HG03135 (cell line): ENCODE data around the gene HMX2.

Source experiments
- ATAC-seq: cut with Tn5 transposase; IDR thresholded peaks from one replicate; pipeline ENCODE4 v1.9.1; 2021; ENCODE audit warnings: mild to moderate bottlenecking, moderate library complexity; ENCODE audit not compliant: unreplicated experiment

HMX2 gene, protein sequence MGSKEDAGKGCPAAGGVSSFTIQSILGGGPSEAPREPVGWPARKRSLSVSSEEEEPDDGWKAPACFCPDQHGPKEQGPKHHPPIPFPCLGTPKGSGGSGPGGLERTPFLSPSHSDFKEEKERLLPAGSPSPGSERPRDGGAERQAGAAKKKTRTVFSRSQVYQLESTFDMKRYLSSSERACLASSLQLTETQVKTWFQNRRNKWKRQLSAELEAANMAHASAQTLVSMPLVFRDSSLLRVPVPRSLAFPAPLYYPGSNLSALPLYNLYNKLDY

DNA sequence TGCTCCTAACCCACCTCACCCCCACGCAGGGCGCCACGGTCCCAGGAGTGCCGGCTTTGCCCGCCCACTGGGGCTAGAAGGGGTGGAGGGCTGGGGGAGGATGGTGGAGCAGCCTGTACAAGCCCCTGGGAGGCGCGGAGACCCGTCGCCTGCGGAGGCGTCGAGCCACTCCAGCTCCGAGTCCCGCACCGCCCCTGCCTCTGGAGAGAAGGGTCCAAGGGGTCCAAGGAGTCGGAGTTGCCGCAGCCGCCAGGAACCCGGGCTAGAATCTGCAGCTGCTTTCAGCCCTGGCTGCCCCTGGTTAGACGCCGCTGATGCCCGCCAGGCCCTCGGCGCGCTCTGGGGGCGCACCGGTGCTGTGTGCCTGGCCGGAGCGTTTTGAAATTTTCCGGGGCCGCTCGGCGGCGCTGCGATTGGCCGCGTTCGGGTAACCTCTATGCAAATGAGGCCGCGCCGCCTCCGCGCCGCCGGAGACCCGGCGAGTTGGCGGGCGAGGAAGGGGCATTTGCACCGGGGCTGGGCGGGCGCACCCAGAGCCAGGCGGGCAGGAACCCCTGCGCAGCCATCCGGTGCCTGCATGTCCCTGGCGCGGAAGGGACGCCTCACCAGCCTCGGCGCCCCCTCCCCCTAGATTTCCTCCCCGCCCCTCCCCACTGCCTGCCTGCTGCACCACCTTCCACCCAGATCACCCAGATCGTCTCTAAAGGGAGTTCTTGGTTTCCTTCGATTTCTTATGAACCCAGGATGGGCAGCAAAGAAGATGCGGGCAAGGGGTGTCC lies at the start of gene HMX2:
TSS of gene HMX2 (plus strand) at position 502 of the 779 bp plus-strand sequence. CDS start at position 745, 243 bp downstream.
- no peak for ATAC-seq

DNA sequence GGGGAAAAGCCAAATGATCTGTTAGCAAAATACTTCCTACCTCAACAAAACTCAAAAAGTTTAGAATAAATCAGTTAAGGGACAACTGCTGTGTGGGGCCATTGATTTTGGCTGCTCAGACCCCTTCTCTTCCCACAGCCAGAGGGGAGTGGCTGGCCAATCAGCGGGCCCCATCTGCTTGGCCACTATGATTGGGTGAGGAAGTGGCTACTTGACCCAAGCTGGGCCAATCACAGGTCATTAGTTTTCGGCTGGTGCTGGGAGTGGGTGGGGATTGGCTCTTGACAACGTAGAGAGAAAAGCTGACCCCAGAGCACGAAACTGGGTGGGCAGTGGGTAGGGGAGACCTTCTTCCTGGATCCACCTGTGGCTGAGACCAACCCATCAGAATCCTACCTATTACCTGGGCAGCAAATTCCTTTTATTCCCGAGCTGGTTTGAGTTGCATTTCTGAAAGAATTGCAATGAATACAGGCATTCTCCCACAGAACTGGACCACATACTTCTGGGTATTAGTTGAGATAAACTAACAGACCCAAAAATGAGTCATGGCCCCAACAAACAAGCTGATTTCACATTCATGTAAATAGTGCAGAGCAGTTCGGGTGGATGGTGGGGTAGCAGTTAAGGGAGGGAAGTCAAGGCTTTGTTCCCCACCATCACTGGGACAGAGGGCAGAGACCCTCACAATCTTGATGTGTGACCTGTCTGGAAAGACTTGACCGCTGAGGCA lies 47.7 kb upstream of the HMX2 start:
- ATAC-seq = no peak

DNA sequence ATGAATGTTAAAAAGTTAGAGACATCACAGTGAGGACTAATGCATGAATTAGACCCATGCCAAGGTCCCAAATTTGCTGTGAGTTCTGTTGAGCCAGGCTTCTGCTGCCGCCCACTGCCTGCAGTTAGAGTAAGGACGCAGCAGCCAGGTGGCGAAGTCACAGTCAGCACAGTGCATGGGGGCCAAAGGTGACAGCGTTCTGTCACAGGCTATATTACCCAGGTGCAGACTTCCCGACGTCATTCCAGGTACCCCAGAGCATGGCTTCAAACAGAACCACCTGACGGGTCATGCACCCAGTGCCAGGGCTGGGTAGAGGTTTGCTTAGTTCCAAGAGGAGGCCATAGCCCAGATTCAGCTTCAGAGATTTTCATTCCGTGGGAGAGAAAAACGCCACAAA lies 46.1 kb upstream of the HMX2 start:
- no peak for ATAC-seq

DNA sequence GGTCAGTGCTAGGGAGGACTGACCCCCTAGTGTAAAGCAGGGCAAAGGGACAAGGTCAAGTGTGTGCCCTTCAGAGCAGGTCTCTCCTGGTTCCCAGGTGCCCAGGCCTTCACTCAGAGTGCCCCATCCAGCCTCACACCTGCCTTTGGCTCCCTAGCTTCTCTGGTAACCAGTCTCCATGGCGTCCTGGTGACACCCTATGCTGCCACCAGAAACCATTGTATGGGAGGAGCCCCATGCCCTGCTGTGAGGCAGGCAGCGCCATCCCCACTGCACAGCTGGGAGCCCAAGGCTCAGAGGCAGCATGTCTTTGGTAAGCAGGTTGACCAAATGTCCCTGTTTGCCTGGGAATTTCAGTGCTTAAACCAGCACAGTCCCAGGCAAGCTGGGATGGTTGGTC lies 45.3 kb upstream of the HMX2 start:
- ATAC-seq = no peak

DNA sequence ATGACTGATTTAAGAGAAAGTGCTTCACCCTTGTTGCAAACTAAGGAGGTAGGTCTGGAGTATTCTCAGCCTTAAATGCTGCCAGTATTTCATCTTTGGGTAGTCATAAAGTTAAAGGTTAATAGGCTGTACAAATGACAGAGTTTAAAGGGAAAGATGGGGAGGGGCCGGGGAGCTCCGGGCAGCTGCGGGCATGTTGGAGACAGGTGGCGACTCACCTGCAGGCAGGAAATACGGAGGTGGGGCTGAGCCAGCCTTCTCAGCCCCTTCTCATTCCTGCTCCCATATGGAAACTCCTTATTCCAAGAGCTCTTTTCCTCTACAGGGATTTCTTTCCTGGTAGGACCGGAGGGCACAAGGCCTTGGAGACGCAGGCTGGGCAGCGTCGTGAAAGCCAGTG lies 44.0 kb upstream of the HMX2 start:
- no peak for ATAC-seq

DNA sequence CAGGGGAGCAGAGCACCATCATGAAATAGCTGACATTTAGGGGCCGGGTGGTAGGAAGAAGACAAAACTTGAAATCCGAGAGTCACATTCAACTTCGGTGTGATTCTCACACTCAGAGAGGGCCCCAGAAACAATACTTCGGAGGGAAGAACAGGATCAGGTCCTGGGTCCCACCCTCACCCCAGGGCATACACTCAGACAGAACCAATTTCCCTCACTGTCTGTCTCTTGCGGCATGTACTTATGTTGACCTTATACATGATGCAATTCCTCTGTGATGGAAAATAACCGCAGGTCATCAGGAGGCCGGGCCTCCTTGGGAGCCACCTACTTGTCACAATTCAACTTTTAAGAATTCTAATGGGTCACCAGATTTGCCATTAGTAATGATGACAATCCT lies 38.5 kb upstream of the HMX2 start:
- ATAC-seq = no peak

DNA sequence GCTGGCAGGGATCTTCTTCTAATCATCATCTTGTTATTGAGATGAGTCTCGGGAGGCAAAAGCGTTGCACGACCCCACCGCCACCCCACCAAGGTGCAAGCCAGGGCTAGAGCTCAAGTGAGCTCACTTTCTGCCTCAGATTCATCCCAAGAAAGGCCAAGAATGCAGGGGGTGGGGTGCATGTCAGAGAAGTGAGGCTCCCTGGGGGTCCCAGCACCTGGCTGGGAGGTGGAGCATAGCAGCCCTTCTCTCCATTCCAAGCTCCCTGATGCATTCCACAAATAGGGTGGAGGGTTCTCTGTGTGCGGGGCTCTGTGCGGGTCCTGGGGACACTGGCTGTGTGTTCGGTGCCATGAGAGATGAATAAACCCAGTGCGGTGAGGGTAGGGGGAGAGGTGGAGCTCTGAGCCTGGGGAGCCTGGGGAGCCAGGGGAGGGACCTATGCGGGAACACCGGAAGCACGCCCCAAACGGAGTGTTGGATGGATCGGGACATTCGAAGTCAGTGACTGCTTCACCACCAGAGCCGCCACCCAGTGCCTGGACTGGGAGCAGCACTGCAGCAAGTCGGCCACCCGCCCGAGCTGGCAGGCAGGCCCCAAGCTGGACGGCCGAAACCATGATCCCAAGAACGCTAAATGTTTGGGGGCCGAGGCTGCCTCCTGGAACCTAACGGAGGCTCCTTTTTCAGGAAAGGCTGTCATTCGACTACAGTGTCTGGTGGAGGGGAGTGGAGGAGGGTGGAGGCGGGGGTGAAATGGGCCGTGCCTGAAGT lies 30.1 kb upstream of the HMX2 start:
- ATAC-seq = no peak

DNA sequence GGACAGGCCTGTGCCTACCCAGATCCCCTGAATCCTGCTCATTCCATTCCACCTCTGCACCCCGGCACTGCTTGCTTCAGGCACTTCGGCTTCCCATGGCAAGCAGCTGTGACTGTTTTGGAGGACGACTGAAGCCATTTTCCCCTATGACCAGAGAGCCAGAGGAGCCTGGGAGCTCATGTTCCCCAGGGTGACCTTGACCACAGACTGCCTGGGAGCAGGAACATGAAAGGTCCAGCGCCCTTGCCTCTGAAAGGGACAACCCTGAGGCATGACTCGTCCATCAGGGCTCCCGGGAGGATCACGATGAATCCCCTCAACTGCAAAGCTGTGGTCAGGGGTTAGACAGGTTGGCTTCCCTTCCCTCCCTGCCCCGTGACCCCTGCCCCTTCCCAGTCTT lies 28.9 kb upstream of the HMX2 start:
- no peak for ATAC-seq

DNA sequence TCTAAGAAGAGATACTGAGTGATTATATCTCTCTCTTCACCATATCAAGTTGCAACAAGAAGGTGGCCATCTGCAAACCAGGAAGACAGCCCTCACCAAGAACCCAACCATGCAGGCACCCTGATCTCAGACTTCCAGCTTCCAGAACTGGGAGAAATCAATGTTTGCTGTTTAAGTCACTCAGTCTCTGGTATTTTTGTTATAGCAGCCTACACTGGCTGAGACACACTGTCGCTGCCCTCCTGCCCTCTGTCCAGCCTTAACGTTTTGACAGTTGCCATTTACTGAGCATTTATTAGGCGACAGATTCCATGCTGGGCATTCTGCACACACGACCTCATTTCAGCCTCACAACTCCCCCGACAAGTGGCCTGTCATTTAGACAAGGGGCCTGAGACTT lies 21.7 kb upstream of the HMX2 start:
- ATAC-seq = no peak

DNA sequence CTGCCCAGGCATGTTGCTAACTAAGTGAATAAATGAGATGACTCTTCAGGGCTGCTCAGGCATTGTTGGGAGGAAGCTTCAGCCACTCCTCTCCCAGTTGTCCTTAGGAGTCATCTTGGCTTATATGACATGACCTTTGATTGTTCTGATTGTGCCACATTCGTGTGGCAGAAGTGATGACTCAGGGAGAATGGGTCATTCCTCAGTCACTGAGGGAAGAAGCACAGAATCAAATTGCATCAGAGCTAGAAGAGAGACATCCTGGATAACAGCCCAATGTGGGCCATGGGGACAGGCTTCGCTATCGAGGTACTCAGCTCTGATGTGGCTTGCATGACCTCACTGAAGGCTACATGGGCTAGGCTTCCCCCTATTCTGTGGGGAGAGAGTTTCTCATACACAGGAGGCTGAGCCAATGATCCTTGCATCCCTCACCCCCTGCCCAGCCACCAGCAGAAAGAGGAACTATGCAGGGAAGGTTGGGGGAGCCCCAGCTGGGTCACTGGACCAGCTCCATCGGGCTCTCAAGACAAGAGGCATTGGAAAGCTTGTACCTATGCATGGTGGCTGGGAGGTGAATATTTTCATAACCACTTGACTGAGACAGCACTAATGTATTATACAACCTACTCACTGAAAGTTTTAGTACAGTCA lies 18.2 kb upstream of the HMX2 start:
- ATAC-seq = no peak

DNA sequence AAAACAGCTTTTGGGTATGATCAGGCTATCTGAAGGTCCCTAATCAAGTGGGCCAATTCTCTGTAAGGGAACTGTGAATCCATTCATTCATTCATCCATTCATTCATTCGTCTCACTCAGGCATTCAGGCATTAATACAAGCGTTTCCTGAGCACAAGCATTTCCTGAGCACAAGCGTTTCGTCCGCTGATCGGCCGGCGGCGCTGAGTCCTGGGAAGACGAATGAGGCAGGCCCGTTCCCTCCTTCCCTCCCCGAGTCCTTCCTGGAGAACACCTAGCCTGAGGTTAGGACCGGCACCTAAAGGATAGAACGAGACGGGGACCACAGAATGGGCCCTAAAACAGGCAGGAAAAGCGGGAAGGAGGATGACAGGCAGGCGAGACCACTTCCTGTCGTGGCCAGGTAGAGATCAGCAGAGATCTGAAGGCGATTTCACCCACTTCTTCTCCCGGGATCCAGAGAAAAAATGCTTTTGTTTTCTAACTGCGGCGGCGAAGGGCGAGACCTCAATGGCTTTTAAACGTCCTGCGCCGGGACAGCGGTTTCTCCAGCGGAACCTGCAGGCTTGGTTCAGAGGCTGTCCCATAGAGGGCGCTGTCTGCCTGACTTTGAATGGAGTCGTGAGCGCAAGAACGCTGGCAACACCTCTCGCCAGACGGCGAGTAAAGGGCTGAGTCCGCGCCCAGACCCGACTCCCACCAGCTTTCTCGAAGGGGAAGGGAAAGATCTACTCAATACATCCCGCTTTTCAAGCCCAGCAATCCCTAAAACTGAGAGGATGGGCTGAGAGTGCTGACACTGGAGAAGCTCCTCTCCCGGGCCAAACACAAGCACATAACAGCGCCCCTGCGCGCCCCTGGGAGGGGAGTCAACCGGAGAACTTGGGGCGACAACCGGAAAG lies 15.1 kb upstream of the HMX2 start:
- ATAC-seq = peak; percentile 61

DNA sequence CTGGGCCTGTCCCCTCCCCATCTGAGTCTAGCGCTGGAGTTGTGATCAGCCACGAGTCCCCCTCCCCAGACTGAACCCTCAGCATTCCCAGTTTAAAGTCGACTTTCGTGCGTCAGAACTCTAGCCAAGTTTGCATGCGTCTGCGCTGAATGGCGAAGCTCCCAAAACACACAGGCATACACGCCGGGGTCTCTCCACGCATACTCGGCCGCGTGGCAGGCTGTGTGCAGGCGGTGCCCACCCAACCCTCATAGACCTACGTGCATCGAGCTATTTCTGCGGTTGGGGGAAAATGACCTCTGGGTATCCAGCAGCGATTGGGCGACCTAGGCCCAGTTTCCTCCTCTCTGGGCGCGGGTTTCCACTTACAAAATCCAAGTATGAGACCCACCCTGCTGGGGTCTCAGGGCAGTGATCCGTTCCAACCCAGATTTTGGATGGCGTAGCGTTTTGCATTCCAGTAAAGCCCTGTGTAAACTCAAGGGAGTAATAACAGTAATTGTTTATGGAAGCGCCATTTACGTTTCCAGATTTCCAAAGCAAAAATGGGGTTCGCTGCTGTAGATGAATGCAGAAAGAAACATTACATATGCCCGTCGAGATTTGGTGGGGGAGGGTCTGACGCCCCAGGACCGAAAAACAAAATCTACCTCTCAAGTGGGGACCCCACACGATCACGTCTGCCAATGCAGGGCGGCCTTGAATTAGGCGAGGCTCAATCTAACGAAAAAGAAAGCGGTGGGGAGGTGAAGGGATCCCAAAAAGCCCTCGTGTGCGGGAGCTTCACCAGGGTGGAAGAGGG lies 14.2 kb upstream of the HMX2 start:
- ATAC-seq = no peak

DNA sequence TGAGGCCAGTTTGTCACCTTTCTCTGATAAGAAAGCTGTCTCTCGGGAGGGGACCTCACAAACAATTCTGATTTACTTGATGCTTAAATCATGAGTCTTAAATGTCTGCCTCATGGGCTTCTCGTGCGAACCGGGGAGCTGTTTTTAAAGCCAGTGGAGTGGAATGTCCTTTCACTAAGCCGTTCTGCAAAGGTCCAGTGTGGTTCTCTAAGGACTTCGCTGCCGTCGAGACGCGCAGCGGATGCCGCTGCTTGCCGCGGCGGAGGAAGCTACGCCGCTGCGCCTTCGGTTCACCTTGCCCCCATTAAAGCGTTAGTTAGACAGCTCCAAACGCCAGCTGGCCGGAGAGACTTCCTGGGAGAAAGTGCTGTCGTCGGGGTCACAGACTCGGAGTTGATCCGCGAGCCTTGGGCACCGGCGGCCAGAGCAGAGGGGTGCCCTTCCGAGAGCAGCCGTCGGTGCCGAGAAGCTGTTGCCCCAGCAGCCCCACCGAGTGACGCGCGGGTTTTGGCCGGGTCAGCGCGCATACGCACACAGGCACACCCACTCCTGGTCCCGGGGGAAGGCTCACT lies 13.5 kb upstream of the HMX2 start:
- ATAC-seq = no peak

DNA sequence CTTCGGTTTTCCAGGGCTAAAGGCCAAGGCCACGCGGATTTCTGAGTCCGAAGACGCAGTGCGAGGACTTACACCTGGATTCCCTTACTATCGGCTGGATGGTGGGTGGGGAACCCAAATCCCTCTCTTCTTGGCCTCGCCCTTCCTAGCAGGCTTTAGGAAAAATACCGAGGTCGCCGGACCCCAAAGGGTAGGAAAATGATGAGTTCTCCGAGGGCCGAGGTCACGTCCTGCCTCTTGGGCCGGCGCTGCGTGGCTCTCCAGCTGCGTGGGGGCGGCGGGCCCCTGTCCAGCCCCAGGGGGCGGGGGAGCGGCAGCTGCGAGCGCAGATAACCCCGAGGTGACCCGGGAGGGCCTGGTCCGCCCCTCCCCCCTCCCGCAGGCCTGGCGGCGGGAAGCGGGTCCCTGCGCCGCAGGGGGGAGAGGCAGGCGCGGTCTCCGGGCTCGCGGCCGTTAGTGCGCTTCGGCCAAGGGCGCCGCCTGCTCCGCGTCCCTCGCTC lies 13.0 kb upstream of the HMX2 start:
- ATAC-seq = no peak

DNA sequence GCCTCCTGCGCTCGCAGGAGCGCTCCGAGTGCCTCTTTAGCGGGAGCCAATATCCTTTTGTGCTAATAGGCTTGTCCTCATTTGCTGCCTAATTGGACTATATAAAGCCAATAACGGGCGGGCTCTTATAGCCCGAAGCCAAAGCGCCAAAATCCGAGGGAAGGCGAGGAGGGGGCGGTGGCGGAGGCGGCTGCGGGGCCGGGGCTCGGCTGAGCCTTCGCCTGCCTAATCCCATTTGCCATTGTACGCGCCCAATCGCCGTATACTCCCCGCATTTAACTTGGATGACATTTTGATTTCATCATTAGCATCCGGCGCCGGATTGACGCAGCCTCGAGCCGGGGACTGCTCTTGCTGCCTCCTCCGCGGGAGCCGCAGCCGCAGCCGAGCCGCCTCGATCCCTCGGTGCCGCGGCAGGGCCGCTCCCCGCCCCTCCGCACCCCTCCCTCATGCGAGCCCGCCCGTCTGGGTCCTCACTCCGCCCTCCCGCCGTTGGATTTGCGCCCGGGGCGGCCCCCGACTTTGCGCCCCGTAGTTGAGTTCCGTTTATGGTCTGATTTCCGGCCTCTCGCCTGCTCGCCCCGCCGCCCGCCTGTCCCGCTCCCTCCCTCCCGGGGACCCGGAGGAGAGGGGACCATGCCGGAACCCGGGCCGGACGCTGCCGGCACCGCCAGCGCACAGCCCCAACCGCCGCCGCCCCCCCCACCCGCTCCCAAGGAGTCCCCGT lies 12.4 kb upstream of the HMX2 start, which contains the start of gene HMX3:
TSS of gene HMX3 (plus strand) at position 556 of the 727 bp plus-strand sequence. CDS start at position 637, 81 bp downstream.
- ATAC-seq = no peak

DNA sequence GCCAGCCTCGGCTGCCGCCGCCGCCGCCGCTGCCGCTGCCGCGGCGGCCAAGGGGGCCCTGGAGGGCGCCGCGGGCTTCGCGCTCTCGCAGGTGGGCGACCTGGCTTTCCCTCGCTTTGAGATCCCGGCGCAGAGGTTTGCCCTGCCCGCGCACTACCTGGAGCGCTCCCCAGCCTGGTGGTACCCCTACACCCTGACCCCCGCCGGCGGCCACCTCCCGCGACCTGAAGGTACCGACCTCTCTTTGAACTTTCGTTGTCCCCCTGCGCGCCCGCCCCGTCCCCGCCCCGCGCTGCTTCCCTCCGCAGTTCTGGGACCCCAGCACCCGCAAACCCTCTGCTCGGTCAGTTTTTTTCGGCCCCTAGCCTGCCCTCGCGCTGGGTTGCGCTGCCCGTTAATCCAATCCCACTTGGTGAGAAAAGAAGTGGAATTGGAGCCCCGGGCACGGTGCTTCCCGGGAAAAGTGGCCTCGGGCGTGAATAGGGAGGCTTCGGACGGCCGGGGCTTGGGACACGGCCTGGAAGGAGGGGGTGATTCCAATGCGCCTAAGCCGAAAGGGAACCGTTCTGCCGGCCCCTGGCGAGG lies 11.6 kb upstream of the HMX2 start:
- no peak for ATAC-seq
